Mesendoderm (in vitro differentiated cells): ENCODE data around the gene PPP2R5C.

ENCODE experiments used
- DNase-seq: peaks from one replicate; pipeline ENCODE4 v3.0.0; 2013
- H2AK5ac ChIP-seq: 2 replicates; pipeline ENCODE4 v1.6.1; 2013; ENCODE audit warnings: low read length, inconsistent platforms
- H2BK120ac ChIP-seq: 2 replicates; pipeline ENCODE4 v1.6.1; 2013; ENCODE audit warnings: low read depth, mild to moderate bottlenecking, low read length, moderate library complexity, mixed read lengths
- H2BK15ac ChIP-seq: replicated peaks from 2 replicates; pipeline ENCODE4 v1.6.1; 2013; ENCODE audit warnings: low read depth, mild to moderate bottlenecking, moderate library complexity
- H2BK5ac ChIP-seq: 2 replicates; pipeline ENCODE4 v1.6.1; 2013; ENCODE audit warnings: low read length, inconsistent platforms
- H3K18ac ChIP-seq: 2 replicates; pipeline ENCODE4 v1.6.1; 2013; ENCODE audit warnings: mild to moderate bottlenecking, low read length, mixed read lengths
- H3K23ac ChIP-seq: one replicate; pipeline ENCODE4 v1.6.1; 2013; ENCODE audit warnings: low read length
- H3K27ac ChIP-seq: 2 replicates; pipeline ENCODE4 v1.5.1; 2013; ENCODE audit warnings: low read depth, mild to moderate bottlenecking, inconsistent platforms, low read length, moderate library complexity
- H3K27me3 ChIP-seq: 2 replicates; pipeline ENCODE4 v1.6.1; 2013; ENCODE audit warnings: low read length, control low read depth, mild to moderate bottlenecking, inconsistent platforms; ENCODE audit not compliant: insufficient read depth, poor library complexity
- H3K36me3 ChIP-seq: 2 replicates; pipeline ENCODE4 v1.6.1; 2013; ENCODE audit warnings: low read length, inconsistent platforms; ENCODE audit not compliant: control insufficient read depth, insufficient read depth
- H3K4ac ChIP-seq: one replicate; pipeline ENCODE4 v1.6.1; 2013; ENCODE audit warnings: low read depth, mild to moderate bottlenecking, low read length, moderate library complexity
- H3K4me1 ChIP-seq: 2 replicates; pipeline ENCODE4 v1.6.1; 2013; ENCODE audit warnings: low read depth, low read length, inconsistent platforms; ENCODE audit not compliant: control insufficient read depth
- H3K4me2 ChIP-seq: 2 replicates; pipeline ENCODE4 v1.6.1; 2013; ENCODE audit warnings: low read length
- H3K4me3 ChIP-seq: 2 replicates; pipeline ENCODE4 v1.5.1; 2013; ENCODE audit warnings: mild to moderate bottlenecking, low read length
- H3K56ac ChIP-seq: one replicate; pipeline ENCODE4 v1.6.1; 2013; ENCODE audit warnings: low read length
- H3K79me1 ChIP-seq: 2 replicates; pipeline ENCODE4 v1.6.1; 2013; ENCODE audit warnings: low read length, inconsistent platforms
- H3K79me2 ChIP-seq: 2 replicates; pipeline ENCODE4 v1.6.1; 2013; ENCODE audit warnings: mild to moderate bottlenecking, low read length; ENCODE audit not compliant: control insufficient read depth, insufficient read depth
- H3K9ac ChIP-seq: 2 replicates; pipeline ENCODE4 v1.6.1; 2013; ENCODE audit warnings: low read length, inconsistent platforms
- H4K5ac ChIP-seq: one replicate; pipeline ENCODE4 v1.6.1; 2013; ENCODE audit warnings: low read length
- H4K8ac ChIP-seq: one replicate; pipeline ENCODE4 v1.6.1; 2013; ENCODE audit warnings: low read depth, mild to moderate bottlenecking, control low read depth, low read length, moderate library complexity
- WGBS: extraction: QIAGEN DNeasy Blood & Tissue Kit; methylation state at CpG from one replicate; pipeline ENCODE4 v1.1.7; 2013; ENCODE audit warnings: low lambda C conversion rate, missing lambda C conversion rate; ENCODE audit not compliant: insufficient coverage; ENCODE audit errors: extremely low coverage; 5-methylcytosine and 5-hydroxymethylcytosine counted together

The PPP2R5C gene

DNA sequence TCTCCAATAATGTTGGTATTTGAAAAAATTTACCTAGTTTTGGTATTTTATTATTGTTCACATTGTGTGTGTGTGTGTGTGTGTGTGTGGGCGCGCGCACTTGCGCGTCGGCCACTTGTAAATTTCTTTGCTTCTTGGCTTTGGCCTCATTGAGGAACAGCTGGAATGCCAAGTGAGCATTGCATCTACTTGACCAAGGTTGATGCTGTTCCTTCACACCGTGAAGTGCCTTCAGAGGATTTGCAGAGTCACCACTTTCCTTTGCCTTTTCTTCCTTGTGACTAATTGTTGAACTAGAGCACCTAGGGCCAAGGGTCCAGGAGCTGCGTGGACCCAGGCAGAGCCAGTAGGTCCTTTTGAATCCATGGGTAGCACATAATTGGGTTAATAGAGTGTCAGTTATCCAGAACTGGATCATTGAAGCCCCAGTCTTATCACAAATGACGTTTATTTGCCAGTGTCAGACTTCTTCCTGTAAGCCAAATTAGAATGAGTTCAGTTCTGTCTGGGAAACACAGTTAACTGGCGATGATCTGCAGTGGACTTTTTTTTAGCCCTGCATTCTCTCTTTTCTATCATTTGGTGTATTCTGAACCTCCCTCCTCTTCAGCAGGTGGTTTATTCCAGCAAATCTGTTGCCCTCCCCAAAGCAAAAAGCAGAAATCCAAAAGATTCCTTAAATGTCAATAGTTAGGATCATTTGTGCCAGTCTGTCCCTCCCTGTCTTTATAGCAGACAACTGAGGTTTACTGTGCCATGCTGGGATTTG, 2.6 kb downstream of the PPP2R5C start:
- no peak overlapping the region for H3K18ac ChIP-seq
- H3K56ac ChIP-seq: no peak overlapping the region
- H3K27ac ChIP-seq: no peak overlapping the region
- H3K4ac ChIP-seq: no peak overlapping the region
- no peak overlapping the region for H2BK120ac ChIP-seq
- H2BK15ac ChIP-seq: no peak overlapping the region
- WGBS: no CpG with 5 or more reads among the region's 10 CpGs
- no peak overlapping the region for H4K5ac ChIP-seq
- no peak overlapping the region for H3K9ac ChIP-seq
- no peaks in the 10 kb centered on the region for H3K79me1 ChIP-seq
- no peak for DNase-seq
- no peak overlapping the region for H3K4me3 ChIP-seq
- no peak overlapping the region for H3K23ac ChIP-seq
- no peak overlapping the region for H4K8ac ChIP-seq
- H3K36me3 ChIP-seq: no peaks in the 10 kb centered on the region
- H2AK5ac ChIP-seq: no peak overlapping the region
- peaks cover 3% of the 10 kb centered on the region for H3K4me1 ChIP-seq
- no peaks in the 10 kb centered on the region for H3K27me3 ChIP-seq
- no peak overlapping the region for H3K4me2 ChIP-seq
- no peak overlapping the region for H2BK5ac ChIP-seq
- no peaks in the 10 kb centered on the region for H3K79me2 ChIP-seq

- no peaks in the 10 kb centered on the region for H3K79me1 ChIP-seq
- H3K4me3 ChIP-seq: no peak overlapping the region
- H2BK120ac ChIP-seq: no peak overlapping the region
- H3K79me2 ChIP-seq: no peaks in the 10 kb centered on the region
- H3K9ac ChIP-seq: no peak overlapping the region
- no peak overlapping the region for H3K56ac ChIP-seq
- H3K4me2 ChIP-seq: no peak overlapping the region
- no peak overlapping the region for H2AK5ac ChIP-seq
- no peak overlapping the region for H2BK15ac ChIP-seq
- no peaks in the 10 kb centered on the region for H3K36me3 ChIP-seq
- no peak overlapping the region for H3K27ac ChIP-seq
- WGBS: no CpG with 5 or more reads among the region's 7 CpGs
- no peak overlapping the region for H3K23ac ChIP-seq
- no peaks in the 10 kb centered on the region for H3K27me3 ChIP-seq
- H3K18ac ChIP-seq: no peak overlapping the region
- no peak overlapping the region for H2BK5ac ChIP-seq
- no peak overlapping the region for H3K4ac ChIP-seq
- DNase-seq: no peak
- no peaks in the 10 kb centered on the region for H3K4me1 ChIP-seq
- no peak overlapping the region for H4K5ac ChIP-seq
- H4K8ac ChIP-seq: no peak overlapping the region
Measured at GRCh38 chr14:101767618-101768362, 6.3 kb downstream of the PPP2R5C start.

DNA sequence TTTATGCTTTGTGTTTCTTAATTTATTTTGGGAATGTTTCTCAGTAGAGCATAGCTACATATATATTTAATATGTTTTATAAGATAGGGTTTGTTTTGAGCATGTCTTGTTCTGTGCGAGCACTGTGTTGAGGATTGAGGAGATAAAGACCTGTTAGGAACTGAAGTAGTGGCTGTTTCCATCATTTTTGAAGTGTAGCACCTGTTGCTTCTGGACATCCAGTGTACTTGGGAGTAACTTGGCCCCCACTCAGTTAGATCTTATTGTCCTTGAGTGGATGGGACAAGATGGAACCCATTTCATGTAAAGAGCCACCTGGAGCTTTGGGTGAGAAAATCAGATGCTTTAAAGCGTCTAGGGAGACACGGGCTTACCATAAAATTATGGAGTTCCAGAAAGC, 8.7 kb downstream of the PPP2R5C start:
- Histone ChIP-seq H2AK5ac (no peak overlapping the region), H3K23ac (no peak overlapping the region), H3K79me2 (no peaks in the 10 kb centered on the region), H4K5ac (no peak overlapping the region), H3K4me2 (no peak overlapping the region), H4K8ac (no peak overlapping the region), H2BK5ac (no peak overlapping the region), H3K27me3 (no peaks in the 10 kb centered on the region), H3K4me1 (no peaks in the 10 kb centered on the region), H2BK120ac (no peak overlapping the region), H3K9ac (no peak overlapping the region), H3K36me3 (no peaks in the 10 kb centered on the region), H3K4ac (no peak overlapping the region), H3K79me1 (no peaks in the 10 kb centered on the region), H3K56ac (no peak overlapping the region), H3K27ac (no peak overlapping the region), H3K18ac (no peak overlapping the region), H3K4me3 (no peak overlapping the region), H2BK15ac (no peak overlapping the region)
- WGBS: no CpG with 5 or more reads among the region's 3 CpGs
- DNase-seq: no peak

- Histone ChIP-seq H2BK120ac (no peak overlapping the region), H2BK15ac (no peak overlapping the region), H3K36me3 (no peaks in the 10 kb centered on the region), H3K79me1 (no peaks in the 10 kb centered on the region), H3K4me1 (no peaks in the 10 kb centered on the region), H4K8ac (no peak overlapping the region), H3K56ac (no peak overlapping the region), H3K9ac (no peak overlapping the region), H3K18ac (no peak overlapping the region), H3K4ac (no peak overlapping the region), H4K5ac (no peak overlapping the region), H2AK5ac (no peak overlapping the region), H3K27ac (no peak overlapping the region), H3K79me2 (no peaks in the 10 kb centered on the region), H3K4me2 (no peak overlapping the region), H2BK5ac (no peak overlapping the region), H3K4me3 (no peak overlapping the region), H3K27me3 (no peaks in the 10 kb centered on the region), H3K23ac (no peak overlapping the region)
- no CpG with 5 or more reads among the region's 8 CpGs for WGBS
- no peak for DNase-seq
Measured at GRCh38 chr14:101772770-101773169, 11.3 kb downstream of the PPP2R5C start.

GRCh38 chr14:101773378-101773777, 11.9 kb downstream of the PPP2R5C start:
- no peak overlapping the region for H2BK15ac ChIP-seq
- H3K79me1 ChIP-seq: no peaks in the 10 kb centered on the region
- H3K27ac ChIP-seq: no peak overlapping the region
- H2AK5ac ChIP-seq: no peak overlapping the region
- no peak for DNase-seq
- no peak overlapping the region for H3K9ac ChIP-seq
- H3K4me2 ChIP-seq: no peak overlapping the region
- H3K4ac ChIP-seq: no peak overlapping the region
- H3K79me2 ChIP-seq: no peaks in the 10 kb centered on the region
- no peak overlapping the region for H3K23ac ChIP-seq
- WGBS: no CpG with 5 or more reads among the region's 2 CpGs
- H3K18ac ChIP-seq: no peak overlapping the region
- no peaks in the 10 kb centered on the region for H3K27me3 ChIP-seq
- H3K56ac ChIP-seq: no peak overlapping the region
- no peak overlapping the region for H2BK120ac ChIP-seq
- no peak overlapping the region for H4K8ac ChIP-seq
- no peak overlapping the region for H2BK5ac ChIP-seq
- H3K4me1 ChIP-seq: no peaks in the 10 kb centered on the region
- no peaks in the 10 kb centered on the region for H3K36me3 ChIP-seq
- no peak overlapping the region for H3K4me3 ChIP-seq
- H4K5ac ChIP-seq: no peak overlapping the region
